Upper lobe of right lung (tissue), 1 donor: ENCODE measurements around the gene NDST4. TPM values are rescaled to one million over a fixed set of nuclear protein-coding genes. Genes with fewer than 3 reads are reported as not detected.

ENCODE experiments used
- ATAC-seq: fragments of 200-7000 bp; cut with Tn5 transposase; one replicate; pipeline ENCODE4 v1.9.1; 2020; ENCODE audit warnings: mild to moderate bottlenecking, moderate library complexity
- DNase-seq: peaks from one replicate; pipeline ENCODE4 v3.0.0-alpha.2; 2020
- H3K27ac ChIP-seq: fragments of 200-600 bp; one replicate; pipeline ENCODE4 v1.8.0; 2022
- H3K27me3 ChIP-seq: fragments of 200-600 bp; one replicate; pipeline ENCODE4 v1.8.0; 2022; ENCODE audit warnings: mild to moderate bottlenecking
- H3K36me3 ChIP-seq: fragments of 200-600 bp; one replicate; pipeline ENCODE4 v1.8.0; 2022
- H3K4me1 ChIP-seq: fragments of 200-600 bp; one replicate; pipeline ENCODE4 v1.8.0; 2022
- H3K4me3 ChIP-seq: fragments of 200-600 bp; one replicate; pipeline ENCODE4 v1.8.0; 2022; ENCODE audit warnings: mild to moderate bottlenecking
- H3K9me3 ChIP-seq: fragments of 200-600 bp; one replicate; pipeline ENCODE4 v1.8.0; 2022
- CTCF ChIP-seq: fragments of 200-600 bp; IDR thresholded peaks from one replicate; pipeline ENCODE4 v1.8.0; 2022; ENCODE audit warnings: antibody characterized with exemption
- intact Hi-C: fragments of 100-400 bp; cut with DNase I; formaldehyde crosslinking; loops from one replicate; pipeline ENCODE4 v1.11.0; 2022
- total RNA-seq: library from RNA; stranded (reverse); fragmentation: NEBNext Ultra II Directional; extraction: Animal tissue kit (Norgen Biotek cat#: 25700); gene quantifications from one replicate; pipeline ENCODE4 v1.2.1, GENCODE V29; 2021
- donor health status: DM: no; HTN: yes; CAD: no; lungs with severe emphysema.

The NDST4 gene
- total RNA-seq, 1 donor from 2014 or later: not detected

GRCh38 chr4:114783215-114783595, 330.2 kb downstream of the NDST4 start:
- no peak for TF ChIP-seq CTCF
- no peaks in the 10 kb centered on the region for H3K4me1 ChIP-seq
- intact Hi-C loops: no loop called here

GRCh38 chr4:114782415-114783214, 330.8 kb downstream of the NDST4 start:
- no peak overlapping the region for H3K4me3 ChIP-seq

More at GRCh38 chr4:114783215-114783595, 330.2 kb downstream of the NDST4 start:
- Histone ChIP-seq H3K27me3 (no peaks in the 10 kb centered on the region), H3K27ac (no peak overlapping the region), H3K36me3 (no peaks in the 10 kb centered on the region), H3K9me3 (no peaks in the 10 kb centered on the region), H3K4me3 (no peak overlapping the region)
- DNase-seq (no peak), ATAC-seq (no peak)

GRCh38 chr4:114780205-114780604, 333.2 kb downstream of the NDST4 start:
- H3K9me3 ChIP-seq: no peaks in the 10 kb centered on the region
- no peaks in the 10 kb centered on the region for H3K4me1 ChIP-seq
- H3K4me3 ChIP-seq: no peak overlapping the region
- no peaks in the 10 kb centered on the region for H3K27me3 ChIP-seq
- intact Hi-C loops: no loop called here
- ATAC-seq (no peak), DNase-seq (no peak)
- no peaks in the 10 kb centered on the region for H3K36me3 ChIP-seq
- no peak for TF ChIP-seq CTCF
- no peak overlapping the region for H3K27ac ChIP-seq

More at GRCh38 chr4:114782415-114783214, 330.8 kb downstream of the NDST4 start:
- Histone ChIP-seq H3K27ac (no peak overlapping the region), H3K4me1 (no peaks in the 10 kb centered on the region), H3K9me3 (no peaks in the 10 kb centered on the region), H3K27me3 (no peaks in the 10 kb centered on the region), H3K36me3 (no peaks in the 10 kb centered on the region)
- intact Hi-C loops: no loop called here
- no peak for DNase-seq
- TF ChIP-seq CTCF: no peak
- no peak for ATAC-seq
